OCI-LY7 (cell line): ENCODE data around the gene LINC01488. TPM values are rescaled to one million over a fixed set of nuclear protein-coding genes. Genes with fewer than 3 reads are reported as not detected.

Source experiments
- BruUV-seq: library from RNA; stranded (reverse); fragments of 400-500 nt; replicated peaks from 2 replicates; lab custom pipeline; 2021; lab: Mats Ljungman, UMichigan
- CTCF ChIA-PET: fragments of 300-600 bp; sonication (Branson Sonifier 250); formaldehyde crosslinking; loops from one replicate; lab custom pipeline; 2022; ENCODE audit warnings: antibody characterized with exemption; ENCODE audit not compliant: unreplicated experiment; lab: Charles Lee
- POLR2A ChIA-PET: fragments of 300-600 bp; sonication (Branson Sonifier 250); formaldehyde crosslinking; loops from one replicate; lab custom pipeline; 2022; ENCODE audit warnings: antibody characterized with exemption; lab: Charles Lee
- DNase-seq: peaks from one replicate; pipeline ENCODE4 v3.0.0-alpha.2; 2015; ENCODE audit warnings: low spot score
- H2AFZ ChIP-seq: fragments of 200-600 bp; sonication (generic), shearing (Covaris generic); 2 replicates; pipeline ENCODE4 v1.6.1; 2014; ENCODE audit warnings: mild to moderate bottlenecking, antibody characterized with exemption, low read length, moderate library complexity
- H3K27ac ChIP-seq: fragments of 200-600 bp; sonication (generic); 2 replicates; pipeline ENCODE4 v1.5.1; 2014; ENCODE audit warnings: mixed run types, low read depth, mild to moderate bottlenecking, moderate library complexity, low read length, inconsistent platforms; ENCODE audit not compliant: poor library complexity, severe bottlenecking
- H3K36me3 ChIP-seq: fragments of 200-600 bp; sonication (generic); 2 replicates; pipeline ENCODE4 v1.6.1; 2014; ENCODE audit warnings: mild to moderate bottlenecking, antibody characterized with exemption, low read length, moderate library complexity, mixed read lengths; ENCODE audit not compliant: insufficient read depth
- H3K4me1 ChIP-seq: fragments of 200-600 bp; sonication (generic); 2 replicates; pipeline ENCODE4 v1.5.1; 2014; ENCODE audit warnings: mild to moderate bottlenecking, low read length; ENCODE audit not compliant: insufficient read depth, poor library complexity, severe bottlenecking
- H3K4me2 ChIP-seq: fragments of 200-600 bp; sonication (generic); 2 replicates; pipeline ENCODE4 v1.6.1; 2014; ENCODE audit warnings: mild to moderate bottlenecking, low read length
- H3K4me3 ChIP-seq: fragments of 200-600 bp; sonication (generic); 2 replicates; pipeline ENCODE4 v1.5.1; 2014; ENCODE audit warnings: mild to moderate bottlenecking, low read depth, low read length; ENCODE audit not compliant: poor library complexity, severe bottlenecking
- H3K79me2 ChIP-seq: fragments of 200-600 bp; sonication (generic); 2 replicates; pipeline ENCODE4 v1.6.1; 2016; ENCODE audit warnings: low read depth, mild to moderate bottlenecking, low read length, moderate library complexity, mixed read lengths; ENCODE audit not compliant: insufficient read depth
- H3K9me2 ChIP-seq: fragments of 200-600 bp; sonication (generic); 2 replicates; pipeline ENCODE4 v1.6.1; 2016; ENCODE audit warnings: mild to moderate bottlenecking, low read length, mixed read lengths; ENCODE audit not compliant: insufficient read depth
- H3K9me3 ChIP-seq: fragments of 200-600 bp; sonication (generic); 2 replicates; pipeline ENCODE4 v1.6.1; 2014; ENCODE audit warnings: mild to moderate bottlenecking, mixed run types, low read length, mixed read lengths
- H4K20me1 ChIP-seq: fragments of 200-600 bp; sonication (generic); 2 replicates; pipeline ENCODE4 v1.6.1; 2014; ENCODE audit warnings: mild to moderate bottlenecking, antibody characterized with exemption, low read length, moderate library complexity, mixed read lengths; ENCODE audit not compliant: insufficient read depth
- EZH2phosphoT487 ChIP-seq: fragments of 200-600 bp; sonication (generic); IDR thresholded peaks from 2 replicates; pipeline ENCODE4 v1.6.1; 2018; ENCODE audit warnings: low read depth, borderline replicate concordance, mild to moderate bottlenecking, mixed run types, antibody characterized with exemption, low read length, moderate library complexity, mixed read lengths
- intact Hi-C: fragments of 100-400 bp; cut with micrococcal nuclease; formaldehyde crosslinking; loops from one replicate; pipeline ENCODE4 v1.10.0; 2022; ENCODE audit not compliant: unreplicated experiment
- total RNA-seq, 2 experiments: library from RNA; depleted of rRNA in 1 of 2; stranded (reverse); fragments of >200 nt in 1 of 2; shearing (Covaris generic) in 1 of 2; gene quantifications; 2 replicates each; pipeline ENCODE4 v1.2.3, GENCODE V29; 2014 to 2022
- TF ChIP-seq, protein P1 (sequence below): fragments of 200-600 bp; sonication (generic); conservative IDR thresholded peaks from 2 replicates; pipeline ENCODE4 v1.5.1; 2014; ENCODE audit warnings: mild to moderate bottlenecking, antibody characterized with exemption, low read length, moderate library complexity, mixed read lengths

LINC01488 gene
- total RNA-seq, 2 experiments from 2014 or later: not detected

DNA sequence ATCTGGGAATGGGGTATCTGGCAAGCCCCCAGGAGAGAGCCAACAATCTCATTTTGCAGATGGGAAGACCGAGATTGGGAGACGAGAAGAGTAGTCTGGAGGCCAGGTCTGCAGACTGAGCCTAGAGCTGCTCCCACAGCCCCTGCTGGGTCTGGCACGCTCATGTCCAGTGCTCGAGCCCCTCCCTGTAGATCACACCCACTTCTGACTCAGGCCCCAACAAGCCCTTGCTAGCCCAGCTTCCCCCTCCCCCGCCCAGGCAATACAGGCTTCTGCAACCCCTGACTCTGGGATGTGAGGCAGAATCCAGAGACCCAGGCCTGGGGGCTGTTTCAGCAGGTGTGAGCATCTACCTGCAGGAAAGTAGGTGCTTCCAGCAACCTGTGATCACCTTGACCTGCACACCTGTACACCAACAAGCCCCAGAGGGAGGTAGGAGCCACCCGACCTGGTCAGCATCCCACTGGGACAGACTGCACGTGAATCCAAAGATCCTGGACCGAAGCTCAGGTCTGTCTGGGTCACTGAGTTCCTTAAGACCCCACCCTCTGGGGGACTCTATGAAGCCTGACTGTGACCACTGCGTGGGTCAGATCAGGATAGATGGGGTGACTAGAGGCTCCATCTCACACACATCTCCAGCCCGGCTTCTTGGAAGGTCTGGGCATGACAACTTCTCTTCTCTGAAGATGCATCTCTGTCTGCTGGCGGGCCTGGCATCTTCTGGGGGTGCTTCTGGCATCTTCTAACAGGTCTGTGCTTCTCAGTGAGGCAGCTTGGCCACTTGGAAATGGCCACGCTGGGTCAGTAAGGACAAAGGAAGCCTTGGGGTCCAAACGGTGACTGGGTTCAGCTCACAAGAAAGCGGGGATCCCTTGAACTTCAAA lies 29.3 kb downstream of the LINC01488 start:
- no TSS peak for BruUV-seq
- no peak for DNase-seq
- no peak overlapping the region for H2AFZ ChIP-seq
- no peaks in the 10 kb centered on the region for H3K79me2 ChIP-seq
- H4K20me1 ChIP-seq: no peaks in the 10 kb centered on the region
- no peaks in the 10 kb centered on the region for H3K4me1 ChIP-seq
- no peak overlapping the region for H3K4me3 ChIP-seq
- no peak overlapping the region for H3K4me2 ChIP-seq
- intact Hi-C loops: no loop called here
- H3K9me3 ChIP-seq: no peaks in the 10 kb centered on the region
- TF ChIP-seq, protein P1, sequence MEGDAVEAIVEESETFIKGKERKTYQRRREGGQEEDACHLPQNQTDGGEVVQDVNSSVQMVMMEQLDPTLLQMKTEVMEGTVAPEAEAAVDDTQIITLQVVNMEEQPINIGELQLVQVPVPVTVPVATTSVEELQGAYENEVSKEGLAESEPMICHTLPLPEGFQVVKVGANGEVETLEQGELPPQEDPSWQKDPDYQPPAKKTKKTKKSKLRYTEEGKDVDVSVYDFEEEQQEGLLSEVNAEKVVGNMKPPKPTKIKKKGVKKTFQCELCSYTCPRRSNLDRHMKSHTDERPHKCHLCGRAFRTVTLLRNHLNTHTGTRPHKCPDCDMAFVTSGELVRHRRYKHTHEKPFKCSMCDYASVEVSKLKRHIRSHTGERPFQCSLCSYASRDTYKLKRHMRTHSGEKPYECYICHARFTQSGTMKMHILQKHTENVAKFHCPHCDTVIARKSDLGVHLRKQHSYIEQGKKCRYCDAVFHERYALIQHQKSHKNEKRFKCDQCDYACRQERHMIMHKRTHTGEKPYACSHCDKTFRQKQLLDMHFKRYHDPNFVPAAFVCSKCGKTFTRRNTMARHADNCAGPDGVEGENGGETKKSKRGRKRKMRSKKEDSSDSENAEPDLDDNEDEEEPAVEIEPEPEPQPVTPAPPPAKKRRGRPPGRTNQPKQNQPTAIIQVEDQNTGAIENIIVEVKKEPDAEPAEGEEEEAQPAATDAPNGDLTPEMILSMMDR: no peak
- TF ChIP-seq EZH2phosphoT487: no peak
- H3K9me2 ChIP-seq: no peaks in the 10 kb centered on the region
- CTCF ChIA-PET: no interaction called here
- POLR2A ChIA-PET: no interaction called here
- no peaks in the 10 kb centered on the region for H3K36me3 ChIP-seq
- no peak overlapping the region for H3K27ac ChIP-seq

- Histone ChIP-seq H3K4me3 (no peak overlapping the region), H3K36me3 (no peaks in the 10 kb centered on the region), H2AFZ (no peak overlapping the region), H3K9me3 (no peaks in the 10 kb centered on the region), H3K9me2 (no peaks in the 10 kb centered on the region), H3K4me1 (no peaks in the 10 kb centered on the region), H3K27ac (no peak overlapping the region), H3K4me2 (no peak overlapping the region), H3K79me2 (no peaks in the 10 kb centered on the region), H4K20me1 (no peaks in the 10 kb centered on the region)
- BruUV-seq: no TSS peak
- DNase-seq: no peak
- intact Hi-C loops: no loop called here
- CTCF ChIA-PET: no interaction called here
- POLR2A ChIA-PET: no interaction called here
- no peak for TF ChIP-seq EZH2phosphoT487
- TF ChIP-seq, protein P1: no peak
Measured at GRCh38 chr11:69511358-69512055, 30.0 kb downstream of the LINC01488 start.
